Body of pancreas (tissue), 4 donors: ENCODE measurements around the gene TNIK.

Experiments
- CTCF ChIP-seq, 7 experiments: fragments of 450-650 bp in 4 of 7; fragments of 200-600 bp in 3 of 7; sonication (generic) in 3 of 7; IDR thresholded peaks; one replicate each; pipeline ENCODE4 v1.5.1; 2016 to 2019; ENCODE audit warnings: antibody characterized with exemption in 7 of 7
- POLR2A ChIP-seq, 3 donors: fragments of 450-650 bp; IDR thresholded peaks; one replicate each; pipeline ENCODE4 v1.6.1; 2016; ENCODE audit warnings: antibody characterized with exemption in 3 of 3, mild to moderate bottlenecking in 2 of 3

GRCh38 chr3:171145798-171146197 is 314.4 kb downstream of the TNIK start:
- no peak for TF ChIP-seq CTCF (IDR thresholded peaks at IDR 0.05)
- no peak for TF ChIP-seq POLR2A (IDR thresholded peaks at IDR 0.05)
